ENCODE data around the gene VWA7. TPM values are rescaled to one million over a fixed set of nuclear protein-coding genes. Genes with fewer than 3 reads are reported as not detected.
A peak's percentile ranks its signal among the peaks of the same experiment; 100 is the strongest.

Gene VWA7
- total and polyA plus RNA-seq, 4 experiments from 2014 or later = 1.00 to 2.5 (median 1.4) TPM

GRCh38 chr6:31771992-31772358, 5.2 kb downstream of the VWA7 start:
- DNase-seq = no peak
- intact Hi-C loops (cut with micrococcal nuclease) = loop anchor here (2.0 to 5.0 kb wide), 2 partner anchors 33 to 45 kb away; partner anchors contain the start of genes HSPA1A and HSPA1L

DNA sequence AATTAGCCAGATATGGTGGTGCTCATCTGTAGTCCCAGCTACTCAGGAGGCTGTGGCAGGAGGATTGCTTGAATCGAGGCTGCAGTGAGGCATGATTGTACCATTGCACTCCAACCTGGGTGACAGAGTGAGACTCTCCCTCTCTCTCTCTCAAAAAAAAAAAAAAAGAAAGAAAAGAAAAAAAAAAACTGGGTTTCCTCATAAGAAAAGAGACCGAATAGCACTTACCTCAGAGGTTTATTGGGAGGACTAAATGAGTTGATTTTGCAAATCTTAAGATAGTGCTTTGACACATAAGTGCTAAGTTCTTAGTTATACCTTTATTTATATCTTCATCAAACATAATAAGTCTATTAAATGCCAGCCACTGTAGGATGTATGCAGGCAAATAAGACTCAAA, 6.3 kb downstream of the VWA7 start:
- no peak overlapping the region for H3K27ac ChIP-seq (ENCODE audit: low read depth, low read length)
- H3K4me3 ChIP-seq (ENCODE audit: low read length in 2 of 2) = no peak overlapping the region
- no peaks in the 10 kb centered on the region for H3K9me3 ChIP-seq (ENCODE audit: control insufficient read depth in 1 of 2, low read length in 2 of 2)
- ChIA-PET POLR2A (ENCODE audit: partially characterized antibody) (interaction anchor here (0.6 to 7.1 kb wide), 7 partner anchors 8 to 106 kb away, joined by 3 to 78 read pairs (median 7); partner anchors contain the start of genes CLIC1, GPANK1, HSPA1B and MSH5), CTCF (ENCODE audit: partially characterized antibody) (interaction anchor here (1.7 to 12.8 kb wide), 7 partner anchors 12 to 60 kb away, joined by 4 to 173 read pairs (median 11); partner anchors contain the start of genes CLIC1, DDAH2, HSPA1A and HSPA1L)
- Mint-ChIP-seq H3K4me1 (peaks cover 17 to 42% (median 30%) of the 10 kb centered on the region in 4 donors), H3K4me3 (peak overlapping the region in 3 of 8 donors; percentile 57 to 72 (median 57)), H3K36me3 (no peaks in the 10 kb centered on the region), H3K27me3 (no peaks in the 10 kb centered on the region), H3K27ac (peak overlapping the region in 6 of 7 donors; percentile 13 to 89 (median 58)), H3K9me3 (no peaks in the 10 kb centered on the region)
- no peaks in the 10 kb centered on the region for H3K36me3 ChIP-seq (ENCODE audit: insufficient read depth, low read length)
- no peak for DNase-seq
- peaks cover 45% of the 10 kb centered on the region for H3K4me1 ChIP-seq (ENCODE audit: insufficient read depth, low read length)
- H3K27me3 ChIP-seq (ENCODE audit: insufficient read depth, low read length) = no peaks in the 10 kb centered on the region
- intact Hi-C loops (cut with micrococcal nuclease) = loop anchor here (5.0 kb wide), 1 partner anchor 46 kb away; the partner anchor contains the start of genes HSPA1A and HSPA1L

More at GRCh38 chr6:31771992-31772358, 5.2 kb downstream of the VWA7 start:
- Histone ChIP-seq H3K4me3 (ENCODE audit: low read length in 2 of 2) (no peak overlapping the region), H3K4me1 (ENCODE audit: insufficient read depth, low read length) (peaks cover 56% of the 10 kb centered on the region), H3K27me3 (ENCODE audit: insufficient read depth, low read length) (no peaks in the 10 kb centered on the region), H3K36me3 (ENCODE audit: insufficient read depth, low read length) (no peaks in the 10 kb centered on the region), H3K27ac (ENCODE audit: low read depth, low read length) (no peak overlapping the region), H3K9me3 (ENCODE audit: control insufficient read depth in 1 of 2, low read length in 2 of 2) (no peaks in the 10 kb centered on the region)
- H3K4me3 Mint-ChIP-seq = peak overlapping the region; percentile 18 to 81 (median 72)
- H3K9me3 Mint-ChIP-seq = no peaks in the 10 kb centered on the region
- no peaks in the 10 kb centered on the region for H3K36me3 Mint-ChIP-seq
- H3K4me1 Mint-ChIP-seq = peaks cover 20 to 52% (median 38%) of the 10 kb centered on the region in 4 donors
- peak overlapping the region in 5 of 7 donors; percentile 84 to 90 (median 85) for H3K27ac Mint-ChIP-seq
- POLR2A ChIA-PET (ENCODE audit: partially characterized antibody) = interaction anchor here (0.9 to 7.1 kb wide), 8 partner anchors 24 to 58 kb away, joined by 3 to 78 read pairs (median 7); partner anchors contain the start of genes CLIC1, DDAH2, HSPA1B and LSM2
- no peaks in the 10 kb centered on the region for H3K27me3 Mint-ChIP-seq
- CTCF ChIA-PET (ENCODE audit: partially characterized antibody) = interaction anchor here (0.7 to 12.8 kb wide), 3 partner anchors 35 to 59 kb away, joined by 3 to 173 read pairs (median 22); partner anchors contain the start of genes CLIC1, DDAH2 and MSH5

DNA sequence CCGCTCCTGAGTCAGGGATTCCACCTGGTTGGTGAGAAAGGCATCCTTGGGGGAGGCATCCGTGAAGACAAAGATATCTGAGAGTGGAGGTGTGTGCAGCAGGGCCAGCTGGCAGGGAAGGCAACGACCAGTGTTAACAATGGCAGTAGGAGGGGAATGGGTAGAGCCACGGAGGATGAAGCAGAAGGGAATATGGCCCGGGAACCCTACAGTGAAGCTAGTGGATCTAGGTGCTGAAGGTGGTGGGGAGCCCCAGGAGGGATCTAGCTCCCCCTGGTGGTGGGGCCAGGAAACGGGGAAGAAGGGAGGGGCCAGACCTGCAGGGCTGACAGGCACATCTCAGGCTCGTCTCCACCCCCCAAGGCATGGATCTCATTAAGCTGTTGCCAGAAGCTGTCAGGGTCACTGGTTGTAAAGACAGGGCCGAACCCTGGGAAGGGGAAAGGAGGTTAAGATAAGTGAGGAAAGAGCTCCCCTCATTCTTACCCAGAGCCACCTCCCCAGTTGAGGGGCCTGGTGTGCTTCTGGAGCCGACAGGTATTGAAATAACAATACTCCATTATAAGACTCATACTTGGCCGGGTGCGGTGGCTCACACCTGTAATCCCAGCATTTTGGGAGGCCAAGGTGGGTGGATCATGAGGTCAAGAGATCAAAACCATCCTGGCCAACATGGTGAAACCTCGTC, 7.3 kb downstream of the VWA7 start:
- peaks cover 15 to 34% (median 24%) of the 10 kb centered on the region in 4 donors for H3K4me1 Mint-ChIP-seq
- ChIA-PET CTCF (ENCODE audit: partially characterized antibody) (interaction anchor here (0.6 to 12.8 kb wide), 31 partner anchors 10 to 219 kb away, joined by 3 to 173 read pairs (median 4); partner anchors contain the start of genes APOM, CLIC1, DDAH2 and HSPA1A), POLR2A (ENCODE audit: partially characterized antibody) (interaction anchor here (0.9 to 7.1 kb wide), 11 partner anchors 28 to 105 kb away, joined by 3 to 78 read pairs (median 5); partner anchors contain the start of genes CLIC1, DDAH2, GPANK1 and HSPA1A)
- Histone ChIP-seq H3K4me1 (ENCODE audit: insufficient read depth, low read length) (peaks cover 35% of the 10 kb centered on the region), H3K4me3 (ENCODE audit: low read length in 2 of 2) (no peak overlapping the region), H3K27ac (ENCODE audit: low read depth, low read length) (no peak overlapping the region), H3K9me3 (ENCODE audit: control insufficient read depth in 1 of 2, low read length in 2 of 2) (no peaks in the 10 kb centered on the region), H3K36me3 (ENCODE audit: insufficient read depth, low read length) (no peaks in the 10 kb centered on the region), H3K27me3 (ENCODE audit: insufficient read depth, low read length) (no peaks in the 10 kb centered on the region)
- no peaks in the 10 kb centered on the region for H3K36me3 Mint-ChIP-seq
- peak; percentile 75 to 81 (median 80) for DNase-seq
- no peaks in the 10 kb centered on the region for H3K27me3 Mint-ChIP-seq
- intact Hi-C loops (cut with micrococcal nuclease) = loop anchor here (1.0 to 5.0 kb wide), 2 partner anchors 41 to 47 kb away; partner anchors contain the start of genes DDAH2, HSPA1A and HSPA1L
- H3K9me3 Mint-ChIP-seq = no peaks in the 10 kb centered on the region
- H3K27ac Mint-ChIP-seq = peak overlapping the region in 5 of 7 donors; percentile 0 to 65 (median 36)
- H3K4me3 Mint-ChIP-seq = peak overlapping the region in 2 of 8 donors; percentile 42 to 57

DNA sequence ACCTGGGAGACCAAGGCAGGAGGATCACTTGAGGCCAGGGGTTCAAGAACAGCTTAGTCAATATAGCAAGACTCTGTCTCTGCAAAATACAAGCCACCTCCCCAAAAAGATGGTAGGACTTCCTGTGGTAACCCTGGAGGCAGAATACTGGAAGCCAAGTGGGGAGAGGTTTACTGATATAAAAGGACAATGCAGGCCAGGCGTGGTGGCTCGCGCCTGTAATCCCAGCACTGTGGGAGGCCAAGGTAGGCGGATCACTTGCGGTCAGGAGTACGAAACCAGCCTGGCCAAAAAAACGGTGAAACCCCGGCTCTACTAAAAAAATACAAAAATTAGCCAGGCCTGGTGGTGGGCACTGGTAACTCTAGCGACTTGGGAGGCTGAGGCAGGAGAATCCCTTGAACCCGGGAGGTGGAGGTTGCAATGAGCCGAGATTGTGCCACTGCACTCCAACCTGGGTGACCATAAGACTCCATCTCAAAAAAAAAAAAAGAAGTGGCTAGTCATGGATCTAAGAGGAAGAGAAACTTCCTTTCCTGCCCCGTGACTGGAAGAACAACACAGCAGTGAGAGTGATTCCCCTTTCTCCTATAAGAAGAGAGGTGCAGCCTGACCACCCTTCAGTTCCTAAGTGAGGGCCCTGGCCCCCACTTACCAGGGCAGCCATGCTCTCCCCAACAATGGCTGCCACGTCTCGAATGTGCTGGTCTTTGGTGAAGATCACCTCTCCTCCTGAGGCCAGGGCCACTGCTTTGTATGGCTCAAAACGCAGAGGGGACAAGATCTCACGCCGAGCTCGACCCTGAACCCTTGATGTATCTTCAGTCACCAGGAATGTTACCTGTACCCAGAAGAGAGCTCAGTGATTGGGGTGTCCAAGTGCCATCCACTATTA, 8.5 kb downstream of the VWA7 start:
- Mint-ChIP-seq H3K27me3 (no peaks in the 10 kb centered on the region), H3K4me3 (no peak overlapping the region), H3K4me1 (peaks cover 15 to 36% (median 25%) of the 10 kb centered on the region in 4 donors), H3K9me3 (no peaks in the 10 kb centered on the region), H3K27ac (peak overlapping the region in 3 of 7 donors; percentile 55 to 65 (median 60)), H3K36me3 (no peaks in the 10 kb centered on the region)
- no peaks in the 10 kb centered on the region for H3K9me3 ChIP-seq (ENCODE audit: control insufficient read depth in 1 of 2, low read length in 2 of 2)
- H3K27me3 ChIP-seq (ENCODE audit: insufficient read depth, low read length) = no peaks in the 10 kb centered on the region
- no peaks in the 10 kb centered on the region for H3K36me3 ChIP-seq (ENCODE audit: insufficient read depth, low read length)
- H3K4me1 ChIP-seq (ENCODE audit: insufficient read depth, low read length) = peaks cover 35% of the 10 kb centered on the region
- ChIA-PET CTCF (ENCODE audit: partially characterized antibody) (interaction anchor here (1.0 to 12.8 kb wide), 15 partner anchors 9 to 84 kb away, joined by 3 to 173 read pairs (median 8); partner anchors contain the start of genes CLIC1, DDAH2, HSPA1A and HSPA1B), POLR2A (ENCODE audit: partially characterized antibody) (interaction anchor here (0.7 to 7.1 kb wide), 7 partner anchors 31 to 66 kb away, joined by 3 to 78 read pairs (median 6); partner anchors contain the start of genes CLIC1, HSPA1A, HSPA1L and MSH5)
- no peak overlapping the region for H3K4me3 ChIP-seq (ENCODE audit: low read length in 2 of 2)
- H3K27ac ChIP-seq (ENCODE audit: low read depth, low read length) = no peak overlapping the region
- intact Hi-C loops (cut with micrococcal nuclease) = loop anchor here (1.0 kb wide), 1 partner anchor 39 kb away; the partner anchor contains the start of gene DDAH2
- DNase-seq = no peak

DNA sequence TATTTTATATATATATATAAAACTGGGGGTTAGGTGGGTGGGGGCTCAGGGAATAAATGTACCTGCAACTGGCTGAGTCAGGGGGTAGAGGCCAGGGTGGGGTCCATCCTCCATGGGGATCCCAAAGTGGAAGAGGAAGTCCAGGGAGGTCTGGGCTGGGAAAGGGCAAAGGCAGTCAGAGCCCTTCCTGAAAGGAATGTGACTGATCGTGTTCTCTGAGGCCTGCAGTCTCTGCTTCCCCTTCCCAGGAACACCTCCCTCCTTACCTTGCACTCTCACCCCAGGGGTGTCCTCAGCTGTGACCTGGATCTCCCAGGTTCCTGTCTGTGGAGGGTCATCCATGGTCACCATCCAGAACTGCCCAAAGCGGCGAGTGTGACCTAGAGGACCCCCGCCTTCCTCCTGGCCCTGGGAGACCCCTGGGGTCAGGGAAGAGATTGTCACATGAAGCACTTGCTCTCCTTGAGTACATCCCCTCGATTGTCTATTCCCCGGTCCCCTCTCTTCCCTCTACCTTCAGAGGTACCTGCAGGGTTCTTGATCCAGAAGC, 10.0 kb downstream of the VWA7 start:
- Histone ChIP-seq H3K4me1 (ENCODE audit: insufficient read depth, low read length) (peaks cover 21% of the 10 kb centered on the region), H3K27ac (ENCODE audit: low read depth, low read length) (no peak overlapping the region), H3K27me3 (ENCODE audit: insufficient read depth, low read length) (no peaks in the 10 kb centered on the region), H3K4me3 (ENCODE audit: low read length in 2 of 2) (no peak overlapping the region), H3K9me3 (ENCODE audit: control insufficient read depth in 1 of 2, low read length in 2 of 2) (no peaks in the 10 kb centered on the region), H3K36me3 (ENCODE audit: insufficient read depth, low read length) (no peaks in the 10 kb centered on the region)
- H3K4me1 Mint-ChIP-seq = peaks cover 9 to 24% (median 18%) of the 10 kb centered on the region in 4 donors
- no peak for DNase-seq
- POLR2A ChIA-PET (ENCODE audit: partially characterized antibody) = no interaction called here
- H3K36me3 Mint-ChIP-seq = peaks cover 0 to 1% of the 10 kb centered on the region in 2 donors
- H3K27ac Mint-ChIP-seq = no peak overlapping the region
- CTCF ChIA-PET (ENCODE audit: partially characterized antibody) = interaction anchor here (12.8 kb wide), 1 partner anchor 33 kb away, joined by 173 read pairs; the partner anchor contains the start of genes CLIC1, DDAH2 and MSH5
- H3K4me3 Mint-ChIP-seq = no peak overlapping the region
- no peaks in the 10 kb centered on the region for H3K27me3 Mint-ChIP-seq
- H3K9me3 Mint-ChIP-seq = no peaks in the 10 kb centered on the region
- intact Hi-C loops (cut with micrococcal nuclease) = no loop called here

DNA sequence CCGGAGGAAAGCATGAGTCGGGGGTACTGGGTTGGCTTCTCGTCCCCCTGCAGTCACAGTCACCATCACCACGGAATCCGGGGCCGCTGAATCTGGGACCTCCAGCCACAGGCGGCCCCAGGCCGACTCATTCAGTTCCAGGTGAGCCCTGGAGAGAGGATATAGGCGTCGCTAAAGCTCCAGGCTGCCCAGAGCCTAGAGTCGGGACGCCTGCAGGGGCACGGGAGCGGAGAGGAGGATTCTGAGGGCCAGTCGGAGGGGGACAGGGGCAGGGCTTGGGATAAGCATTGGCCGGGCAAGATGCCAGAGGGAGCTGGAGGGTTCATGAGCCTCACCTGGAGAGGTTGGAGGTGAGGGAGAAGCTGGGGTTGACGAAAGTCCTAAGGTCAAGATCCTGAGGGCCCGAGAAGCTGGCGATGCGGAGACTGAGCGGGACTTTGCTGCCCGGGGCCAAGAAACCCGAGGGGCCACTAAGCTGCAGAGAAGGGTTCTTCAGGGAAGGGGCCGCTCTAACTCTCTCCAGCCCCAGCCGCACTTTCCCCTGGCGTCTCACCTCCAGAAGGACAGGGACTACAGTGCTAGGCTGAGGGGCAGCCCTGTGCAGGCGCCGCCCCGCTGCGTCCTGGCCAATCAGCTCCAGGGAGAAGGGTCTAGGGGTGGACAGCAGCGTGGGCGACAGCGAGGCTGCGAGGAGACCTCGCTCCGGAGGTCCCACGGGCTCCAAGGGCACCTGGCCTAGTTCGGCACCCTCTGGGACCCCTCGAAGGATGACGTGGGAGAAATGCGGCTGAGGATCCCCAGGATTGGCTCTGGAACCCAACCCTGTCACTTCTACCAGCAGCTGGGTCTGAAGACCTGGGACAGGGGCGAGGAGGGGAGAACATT, 11.0 kb downstream of the VWA7 start:
- Histone ChIP-seq H3K27ac (ENCODE audit: low read depth, low read length) (no peak overlapping the region), H3K27me3 (ENCODE audit: insufficient read depth, low read length) (no peaks in the 10 kb centered on the region), H3K36me3 (ENCODE audit: insufficient read depth, low read length) (no peaks in the 10 kb centered on the region), H3K9me3 (ENCODE audit: control insufficient read depth in 1 of 2, low read length in 2 of 2) (no peaks in the 10 kb centered on the region), H3K4me1 (ENCODE audit: insufficient read depth, low read length) (peaks cover 11% of the 10 kb centered on the region), H3K4me3 (ENCODE audit: low read length in 2 of 2) (no peak overlapping the region)
- ChIA-PET POLR2A (ENCODE audit: partially characterized antibody) (no interaction called here), CTCF (ENCODE audit: partially characterized antibody) (interaction anchor here (0.9 kb wide), 1 partner anchor 36 kb away, joined by 3 read pairs; no protein-coding TSS in a partner anchor)
- Mint-ChIP-seq H3K27ac (no peak overlapping the region), H3K4me1 (peaks cover 6 to 18% (median 12%) of the 10 kb centered on the region in 4 donors), H3K27me3 (no peaks in the 10 kb centered on the region), H3K4me3 (no peak overlapping the region), H3K36me3 (peaks cover 2 to 3% of the 10 kb centered on the region in 2 donors), H3K9me3 (no peaks in the 10 kb centered on the region)
- intact Hi-C loops (cut with micrococcal nuclease) = no loop called here
- no peak for DNase-seq

Data from CD4-positive, alpha-beta memory T cell (primary cell).